HCT116 (cell line): ENCODE measurements around the gene RBM39. TPM values are rescaled to one million over a fixed set of nuclear protein-coding genes. Genes with fewer than 3 reads are reported as not detected.

ENCODE experiments used
- ATAC-seq: fragments of 200-7000 bp; cut with Tn5 transposase; 2 replicates; pipeline ENCODE4 v1.9.1; 2020; ENCODE audit warnings: mild to moderate bottlenecking, moderate library complexity
- BruUV-seq: library from RNA; stranded (reverse); fragments of 400-500 nt; replicated peaks from 2 replicates; lab custom pipeline; 2021; lab: Mats Ljungman, UMichigan
- CTCF ChIA-PET: fragments of 300-600 bp; sonication (Branson Sonifier 250); formaldehyde crosslinking; loops from one replicate; lab custom pipeline; 2021; ENCODE audit warnings: antibody characterized with exemption; lab: Charles Lee
- POLR2A ChIA-PET: fragments of 300-600, 350-600 bp; sonication (Branson Sonifier 250); formaldehyde crosslinking; loops from one replicate; lab custom pipeline; 2021; ENCODE audit warnings: antibody characterized with exemption; lab: Charles Lee
- RAD21 ChIA-PET, 2 experiments: fragments of 300-600 bp; sonication (Branson Sonifier 250); formaldehyde crosslinking; loops; one replicate each; lab custom pipeline; 2023; ENCODE audit warnings: low total read pairs in 2 of 2; ENCODE audit not compliant: uncharacterized antibody in 2 of 2, unreplicated experiment in 2 of 2, low non-redundant PET in 1 of 2; lab: Charles Lee
- DNase-seq: peaks from one replicate; pipeline ENCODE4 v3.0.0-alpha.2; 2010; ENCODE audit warnings: low read depth, low spot score
- H2AFZ ChIP-seq: fragments of 200-600 bp; shearing (Covaris generic), sonication (generic); 2 replicates; pipeline ENCODE4 v1.6.1; 2017; ENCODE audit warnings: low read depth, mixed run types, mixed read lengths, antibody characterized with exemption, low read length; ENCODE audit not compliant: poor library complexity, severe bottlenecking
- H3K27ac ChIP-seq: 2 replicates; pipeline ENCODE4 v1.5.1; 2012; ENCODE audit warnings: low read depth, low read length
- H3K27me3 ChIP-seq: fragments of 200-600 bp; sonication (generic); 2 replicates; pipeline ENCODE4 v1.6.1; 2016; ENCODE audit warnings: mixed run types, low read length, mixed read lengths; ENCODE audit not compliant: insufficient read depth
- H3K36me3 ChIP-seq, 2 experiments: fragments of 200-500 bp in 1 of 2; fragments of 200-600 bp in 1 of 2; sonication (Bioruptor generic) in 1 of 2; sonication (generic) in 1 of 2; 2 replicates each; pipeline versions ENCODE4 v1.5.1 to v1.6.1; 2014 to 2016; ENCODE audit warnings: low read length in 2 of 2, inconsistent platforms in 1 of 2, mixed read lengths in 1 of 2, mixed run types in 1 of 2; ENCODE audit not compliant: insufficient read depth in 2 of 2, control insufficient read depth in 1 of 2
- H3K4me1 ChIP-seq, 2 experiments: fragments of 200-600 bp in 1 of 2; sonication (generic) in 1 of 2; 2 replicates each; pipeline versions ENCODE4 v1.5.1 to v1.6.1; 2012 to 2017; ENCODE audit warnings: low read length in 2 of 2, inconsistent platforms in 1 of 2, mild to moderate bottlenecking in 1 of 2, mixed read lengths in 1 of 2, mixed run types in 1 of 2, moderate library complexity in 1 of 2; ENCODE audit not compliant: insufficient read depth in 2 of 2, control insufficient read depth in 1 of 2
- H3K4me2 ChIP-seq: fragments of 200-600 bp; sonication (generic); 2 replicates; pipeline ENCODE4 v1.6.1; 2017; ENCODE audit warnings: mixed run types, low read length, mixed read lengths
- H3K4me3 ChIP-seq, 2 experiments: fragments of 200-600 bp in 1 of 2; sonication (generic) in 1 of 2; replicated peaks in 1 of 2; 2 replicates each; pipeline ENCODE4 v1.5.1; 2011 to 2016; ENCODE audit warnings: low read length in 2 of 2, control low read depth in 1 of 2, low read depth in 1 of 2, mild to moderate bottlenecking in 1 of 2, mixed read lengths in 1 of 2, mixed run types in 1 of 2
- H3K79me2 ChIP-seq: fragments of 200-600 bp; sonication (generic); 2 replicates; pipeline ENCODE4 v1.6.1; 2017; ENCODE audit warnings: mild to moderate bottlenecking, mixed run types, low read length, moderate library complexity, mixed read lengths; ENCODE audit not compliant: insufficient read depth
- H3K9ac ChIP-seq: fragments of 200-600 bp; sonication (generic); 2 replicates; pipeline ENCODE4 v1.6.1; 2016; ENCODE audit warnings: low read length, mixed read lengths
- H3K9me2 ChIP-seq: fragments of 200-600 bp; sonication (generic), shearing (Covaris generic); 2 replicates; pipeline ENCODE4 v1.6.1; 2017; ENCODE audit warnings: mixed run types, mild to moderate bottlenecking, moderate library complexity; ENCODE audit not compliant: insufficient read depth
- H3K9me3 ChIP-seq, 2 experiments: fragments of 200-500 bp in 1 of 2; fragments of 200-600 bp in 1 of 2; sonication (Bioruptor generic) in 1 of 2; sonication (generic) in 1 of 2; 2 replicates each; pipeline ENCODE4 v1.6.1; 2014 to 2017; ENCODE audit warnings: low read length in 2 of 2, mixed read lengths in 2 of 2, inconsistent platforms in 1 of 2, low read depth in 1 of 2, mild to moderate bottlenecking in 1 of 2, mixed run types in 1 of 2, moderate library complexity in 1 of 2; ENCODE audit not compliant: control insufficient read depth in 1 of 2, insufficient read depth in 1 of 2
- H4K20me1 ChIP-seq: fragments of 200-600 bp; sonication (generic), shearing (Covaris generic); 2 replicates; pipeline ENCODE4 v1.6.1; 2017; ENCODE audit warnings: mixed run types, mild to moderate bottlenecking, moderate library complexity; ENCODE audit not compliant: insufficient read depth
- CBX3 ChIP-seq: IDR thresholded peaks from 2 replicates; pipeline ENCODE4 v1.6.1; 2012; ENCODE audit warnings: low read depth
- CEBPB ChIP-seq: IDR thresholded peaks from 2 replicates; pipeline ENCODE4 v1.6.1; 2012; ENCODE audit warnings: low read depth
- EGR1 ChIP-seq: IDR thresholded peaks from 2 replicates; pipeline ENCODE4 v1.6.1; 2012; ENCODE audit warnings: low read depth
- ELF1 ChIP-seq: IDR thresholded peaks from 2 replicates; pipeline ENCODE4 v1.6.1; 2012; ENCODE audit warnings: low read depth, borderline replicate concordance
- EZH2phosphoT487 ChIP-seq: fragments of 200-600 bp; IDR thresholded peaks from 2 replicates; pipeline ENCODE4 v1.6.1; 2018; ENCODE audit warnings: antibody characterized with exemption, borderline replicate concordance
- FOSL1 ChIP-seq: IDR thresholded peaks from 2 replicates; pipeline ENCODE4 v1.6.1; 2012; ENCODE audit warnings: low read depth
- JUND ChIP-seq: IDR thresholded peaks from 2 replicates; pipeline ENCODE4 v1.6.1; 2012
- POLR2A ChIP-seq: IDR thresholded peaks from 2 replicates; pipeline ENCODE4 v1.7.0; 2011; ENCODE audit warnings: borderline replicate concordance; ENCODE audit not compliant: insufficient read depth, insufficient read length; ENCODE audit errors: extremely low read depth
- RAD21 ChIP-seq: IDR thresholded peaks from 2 replicates; pipeline ENCODE4 v1.6.1; 2012; ENCODE audit warnings: low read depth, mild to moderate bottlenecking
- REST ChIP-seq: IDR thresholded peaks from 2 replicates; pipeline ENCODE4 v1.6.1; 2012; ENCODE audit warnings: low read depth
- SIN3A ChIP-seq: IDR thresholded peaks from 2 replicates; pipeline ENCODE4 v1.6.1; 2012; ENCODE audit warnings: low read depth
- SRF ChIP-seq: IDR thresholded peaks from 2 replicates; pipeline ENCODE4 v1.6.1; 2012; ENCODE audit warnings: low read depth
- ZFX ChIP-seq: fragments of 450-650 bp; IDR thresholded peaks from 2 replicates; pipeline ENCODE4 v1.6.1; 2017
- intact Hi-C: fragments of 100-400 bp; cut with micrococcal nuclease; formaldehyde crosslinking; loops from 2 replicates; pipeline ENCODE4 v1.10.0; 2022
- total RNA-seq: library from RNA; stranded (reverse); gene quantifications from one replicate; pipeline ENCODE4 v1.2.1, GENCODE V29; 2021; ENCODE audit not compliant: unreplicated experiment
- TF ChIP-seq, protein P1 (sequence below): IDR thresholded peaks from 2 replicates; pipeline ENCODE4 v1.6.1; 2011; ENCODE audit warnings: mild to moderate bottlenecking, low read length, moderate library complexity; ENCODE audit not compliant: insufficient replicate concordance; ENCODE audit errors: extremely low read depth
- TF ChIP-seq, protein P2 (sequence below): IDR thresholded peaks from 2 replicates; pipeline ENCODE4 v1.6.1; 2012

The RBM39 gene
- total RNA-seq, 1 experiment from 2014 or later, result 234 TPM

DNA sequence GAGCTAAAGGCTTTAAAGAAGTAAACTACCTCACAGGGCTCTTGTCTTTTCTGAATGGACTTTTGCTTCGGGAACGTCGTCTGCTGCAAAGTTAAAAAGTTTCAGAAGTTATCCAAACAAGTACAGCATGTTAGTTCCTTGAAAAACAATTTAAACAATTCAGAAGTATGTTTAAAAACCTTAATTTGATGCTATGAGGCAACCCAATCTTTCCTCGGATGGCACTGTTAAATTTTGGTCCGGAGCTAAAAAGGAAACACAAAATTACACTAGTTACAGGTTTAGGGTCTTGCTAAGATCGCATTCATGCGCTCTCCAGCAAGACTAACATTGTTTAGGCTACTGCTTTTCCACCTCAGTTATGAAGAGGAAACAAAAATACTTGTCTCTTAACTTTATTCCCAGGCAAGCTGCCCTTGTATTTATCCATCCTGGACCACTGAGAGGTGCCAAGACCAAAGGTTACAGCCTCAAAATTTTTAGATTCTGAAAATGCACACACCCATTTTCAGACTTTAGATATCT lies 12.7 kb downstream of the RBM39 start:
- no peak overlapping the region for H3K9ac ChIP-seq
- intact Hi-C loops, result no loop called here
- ChIA-PET RAD21 (interaction anchor here in 1 of 2 experiments (0.6 kb wide), 1 partner anchor 415 kb away, joined by 5 read pairs; no protein-coding TSS in a partner anchor), POLR2A (interaction anchor here (1.0 to 1.8 kb wide), 4 partner anchors 9 to 13 kb away, joined by 3 to 5 read pairs (median 4); partner anchors contain the start of gene RBM39), CTCF (interaction anchor here (0.6 kb wide), 1 partner anchor 655 kb away, joined by 3 read pairs; no protein-coding TSS in a partner anchor)
- no peak for TF ChIP-seq REST
- H4K20me1 ChIP-seq, result peaks cover 58% of the 10 kb centered on the region
- H3K4me1 ChIP-seq, result no peaks in the 10 kb centered on the region
- peaks cover 100% of the 10 kb centered on the region for H3K79me2 ChIP-seq
- no peak overlapping the region for H3K4me2 ChIP-seq
- no peak for DNase-seq
- H3K27ac ChIP-seq, result no peak overlapping the region
- H3K9me2 ChIP-seq, result no peaks in the 10 kb centered on the region
- H2AFZ ChIP-seq, result no peak overlapping the region
- no peak overlapping the region for H3K4me3 ChIP-seq
- BruUV-seq, result no TSS peak
- no peaks in the 10 kb centered on the region for H3K9me3 ChIP-seq
- peaks cover 91 to 92% of the 10 kb centered on the region in 2 experiments for H3K36me3 ChIP-seq
- ATAC-seq, result no peak
- H3K27me3 ChIP-seq, result no peaks in the 10 kb centered on the region

DNA sequence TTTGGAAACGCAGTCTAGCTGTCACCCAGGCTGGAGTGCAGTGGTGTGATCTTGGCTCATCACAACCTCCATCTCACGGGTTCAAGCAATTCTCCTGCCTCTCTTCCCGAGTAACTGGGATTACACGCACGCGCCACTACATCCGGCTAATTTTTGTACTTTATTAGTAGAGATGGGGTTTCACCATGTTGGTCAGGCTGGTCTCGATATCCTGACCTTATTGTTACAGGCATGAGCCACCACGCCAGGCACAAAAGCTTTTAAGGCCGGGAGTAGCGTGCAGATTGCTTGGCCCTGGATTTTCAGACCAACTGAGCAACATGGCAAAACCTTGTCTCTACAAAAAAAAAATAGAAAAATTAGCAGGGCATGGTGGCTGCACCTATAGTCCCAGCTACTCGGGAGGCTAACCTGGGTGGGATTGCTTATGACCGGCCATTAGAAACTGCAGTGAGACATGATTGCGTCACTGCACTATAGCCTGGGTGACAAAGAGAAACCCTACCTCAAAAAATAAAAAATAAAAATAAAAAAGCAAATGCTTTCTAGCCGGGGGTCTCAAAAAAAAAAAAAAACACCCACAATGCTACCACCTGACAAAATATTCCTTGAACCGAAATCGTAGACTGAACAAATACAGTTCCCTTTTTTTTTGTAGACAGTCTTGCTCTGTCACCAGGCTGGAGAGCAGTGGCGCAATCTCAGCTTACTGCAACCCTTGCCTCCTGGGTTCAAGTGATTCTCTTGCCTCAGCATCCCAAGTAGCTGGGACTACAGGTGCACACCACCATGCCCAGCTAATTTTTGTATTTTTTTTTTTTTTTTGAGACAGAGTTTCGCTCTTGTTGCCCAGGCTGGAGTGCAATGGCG lies 15.0 kb downstream of the RBM39 start:
- Histone ChIP-seq H3K9me2 (no peaks in the 10 kb centered on the region), H3K79me2 (peaks cover 100% of the 10 kb centered on the region), H3K9ac (no peak overlapping the region), H2AFZ (no peak overlapping the region), H3K27me3 (no peaks in the 10 kb centered on the region), H3K36me3 (peaks cover 84 to 90% of the 10 kb centered on the region in 2 experiments), H3K27ac (no peak overlapping the region)
- intact Hi-C loops, result no loop called here
- no peak for DNase-seq
- ChIA-PET CTCF (no interaction called here), POLR2A (no interaction called here)
- TF ChIP-seq POLR2A (no peak), RAD21 (no peak), CEBPB (no peak), JUND (no peak), FOSL1 (no peak), SRF (no peak), EGR1 (no peak), SIN3A (no peak), ZFX (no peak), ELF1 (no peak), EZH2phosphoT487 (no peak), CBX3 (no peak)
- TF ChIP-seq, protein P1, sequence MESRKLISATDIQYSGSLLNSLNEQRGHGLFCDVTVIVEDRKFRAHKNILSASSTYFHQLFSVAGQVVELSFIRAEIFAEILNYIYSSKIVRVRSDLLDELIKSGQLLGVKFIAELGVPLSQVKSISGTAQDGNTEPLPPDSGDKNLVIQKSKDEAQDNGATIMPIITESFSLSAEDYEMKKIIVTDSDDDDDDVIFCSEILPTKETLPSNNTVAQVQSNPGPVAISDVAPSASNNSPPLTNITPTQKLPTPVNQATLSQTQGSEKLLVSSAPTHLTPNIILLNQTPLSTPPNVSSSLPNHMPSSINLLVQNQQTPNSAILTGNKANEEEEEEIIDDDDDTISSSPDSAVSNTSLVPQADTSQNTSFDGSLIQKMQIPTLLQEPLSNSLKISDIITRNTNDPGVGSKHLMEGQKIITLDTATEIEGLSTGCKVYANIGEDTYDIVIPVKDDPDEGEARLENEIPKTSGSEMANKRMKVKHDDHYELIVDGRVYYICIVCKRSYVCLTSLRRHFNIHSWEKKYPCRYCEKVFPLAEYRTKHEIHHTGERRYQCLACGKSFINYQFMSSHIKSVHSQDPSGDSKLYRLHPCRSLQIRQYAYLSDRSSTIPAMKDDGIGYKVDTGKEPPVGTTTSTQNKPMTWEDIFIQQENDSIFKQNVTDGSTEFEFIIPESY, result no peak
- TF ChIP-seq, protein P2, sequence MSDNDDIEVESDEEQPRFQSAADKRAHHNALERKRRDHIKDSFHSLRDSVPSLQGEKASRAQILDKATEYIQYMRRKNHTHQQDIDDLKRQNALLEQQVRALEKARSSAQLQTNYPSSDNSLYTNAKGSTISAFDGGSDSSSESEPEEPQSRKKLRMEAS, result no peak
- TF ChIP-seq, all 23 proteins: peak for 0
- RAD21 ChIA-PET, result no interaction called here
- H3K4me1 ChIP-seq, result no peaks in the 10 kb centered on the region
- ATAC-seq, result no peak
- H3K4me2 ChIP-seq, result no peak overlapping the region
- no peak overlapping the region for H3K4me3 ChIP-seq
- H3K9me3 ChIP-seq, result no peaks in the 10 kb centered on the region
- H4K20me1 ChIP-seq, result peaks cover 45% of the 10 kb centered on the region
- BruUV-seq, result no TSS peak
